Stimulated activated CD4-positive, alpha-beta T cell treated with anti-CD3 and anti-CD28 coated beads, Interleukin-4, amount 100 ng/mL, for 24 hours (primary cell): ENCODE results near the gene C16orf74.

Experiments used
- DNase-seq: peaks from one replicate; pipeline ENCODE4 v3.0.0-alpha.2; 2020

C16orf74 gene

GRCh38 chr16:85774136-85774535 lies 23.2 kb upstream of the C16orf74 start:
- DNase-seq = no peak

GRCh38 chr16:85773044-85773443 lies 22.1 kb upstream of the C16orf74 start:
- DNase-seq = no peak

- no peak for DNase-seq
Observed at GRCh38 chr16:85770741-85771140, 19.8 kb upstream of the C16orf74 start.

- DNase-seq = no peak
Observed at GRCh38 chr16:85768199-85768598, 17.3 kb upstream of the C16orf74 start.

- DNase-seq = no peak
Observed at GRCh38 chr16:85767531-85767930, 16.6 kb upstream of the C16orf74 start.

GRCh38 chr16:85765767-85766166 lies 14.9 kb upstream of the C16orf74 start:
- DNase-seq = no peak

GRCh38 chr16:85765211-85765610 lies 14.3 kb upstream of the C16orf74 start:
- DNase-seq = no peak

- DNase-seq = no peak
Observed at GRCh38 chr16:85763616-85764015, 12.7 kb upstream of the C16orf74 start.

- no peak for DNase-seq
Observed at GRCh38 chr16:85762970-85763369, 12.1 kb upstream of the C16orf74 start.

GRCh38 chr16:85761861-85762260 lies 11.0 kb upstream of the C16orf74 start:
- no peak for DNase-seq

GRCh38 chr16:85759631-85760419 lies 8.9 kb upstream of the C16orf74 start:
- no peak for DNase-seq

- DNase-seq = no peak
Observed at GRCh38 chr16:85759136-85759535, 8.2 kb upstream of the C16orf74 start.

- no peak for DNase-seq
Observed at GRCh38 chr16:85757341-85757822, 6.5 kb upstream of the C16orf74 start.

GRCh38 chr16:85755929-85756768 lies 5.3 kb upstream of the C16orf74 start:
- no peak for DNase-seq

GRCh38 chr16:85754413-85754812 lies 3.5 kb upstream of the C16orf74 start:
- no peak for DNase-seq

- no peak for DNase-seq
Observed at GRCh38 chr16:85753976-85754375, 3.1 kb upstream of the C16orf74 start.

GRCh38 chr16:85753559-85753958 lies 2.7 kb upstream of the C16orf74 start:
- DNase-seq = no peak

- no peak for DNase-seq
Observed at GRCh38 chr16:85752511-85753420, 1.9 kb upstream of the C16orf74 start.

GRCh38 chr16:85751698-85752501 lies 1.0 kb upstream of the C16orf74 start:
- DNase-seq = no peak

- no peak for DNase-seq
Observed at GRCh38 chr16:85750146-85750826, 610 bp downstream of the C16orf74 start.

GRCh38 chr16:85749771-85750145 lies 1.1 kb downstream of the C16orf74 start:
- no peak for DNase-seq
